ENCODE measurements around the gene FAAP20. TPM values are rescaled to one million over a fixed set of nuclear protein-coding genes. Genes with fewer than 3 reads are reported as not detected.

The FAAP20 gene
- total RNA-seq, 1 donor from 2014 or later: 55.3 TPM

DNA sequence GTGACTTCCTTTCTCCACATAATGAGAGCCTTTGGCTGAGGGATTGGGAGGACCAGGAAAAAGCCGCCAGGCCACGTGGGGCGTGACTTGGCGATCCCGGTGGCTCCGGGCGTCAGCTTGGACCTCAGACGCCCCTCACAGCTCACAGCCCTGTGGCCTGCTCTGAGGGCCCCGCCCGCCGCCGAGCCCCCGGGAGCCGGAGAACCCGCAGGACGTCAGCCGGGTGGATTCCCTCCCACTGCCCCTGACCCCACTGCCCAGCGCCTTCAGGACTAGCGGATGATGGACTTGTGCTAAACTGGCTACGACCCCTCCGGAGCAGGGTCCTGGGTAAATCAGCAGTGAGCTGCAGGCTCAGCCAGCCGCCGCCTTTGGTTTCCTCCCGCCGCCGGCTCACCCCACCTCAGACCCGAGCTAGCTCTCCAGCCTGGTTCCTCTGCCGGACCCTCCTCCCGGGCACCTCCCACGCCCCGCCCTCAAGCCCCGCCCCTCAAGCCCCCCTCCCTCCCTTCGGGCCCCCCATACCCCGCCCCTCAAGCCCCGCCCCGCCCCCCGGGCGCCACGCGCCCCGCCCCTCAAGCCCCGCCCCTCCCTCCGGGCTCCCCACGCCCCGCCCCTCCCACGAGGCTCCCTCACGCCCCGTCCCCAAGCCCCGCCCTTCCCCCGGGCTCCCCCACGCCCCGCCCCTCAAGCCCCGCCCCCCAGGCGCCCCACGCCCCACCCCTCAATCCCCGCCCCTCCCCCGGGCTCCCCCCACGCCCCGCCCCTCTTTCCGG is 10.0 kb upstream of the FAAP20 start:
- Histone ChIP-seq H3K27me3 (no peaks in the 10 kb centered on the region), H3K9me3 (no peaks in the 10 kb centered on the region), H3K4me1 (peaks cover 51% of the 10 kb centered on the region), H3K4me3 (peak overlapping the region; percentile 47), H3K36me3 (no peaks in the 10 kb centered on the region), H3K27ac (peak overlapping the region; percentile 81)
- DNase-seq (peak; percentile 91), ATAC-seq (peak; percentile 66)
- intact Hi-C loops (cut with DNase I): no loop called here
- TF ChIP-seq, protein P1, sequence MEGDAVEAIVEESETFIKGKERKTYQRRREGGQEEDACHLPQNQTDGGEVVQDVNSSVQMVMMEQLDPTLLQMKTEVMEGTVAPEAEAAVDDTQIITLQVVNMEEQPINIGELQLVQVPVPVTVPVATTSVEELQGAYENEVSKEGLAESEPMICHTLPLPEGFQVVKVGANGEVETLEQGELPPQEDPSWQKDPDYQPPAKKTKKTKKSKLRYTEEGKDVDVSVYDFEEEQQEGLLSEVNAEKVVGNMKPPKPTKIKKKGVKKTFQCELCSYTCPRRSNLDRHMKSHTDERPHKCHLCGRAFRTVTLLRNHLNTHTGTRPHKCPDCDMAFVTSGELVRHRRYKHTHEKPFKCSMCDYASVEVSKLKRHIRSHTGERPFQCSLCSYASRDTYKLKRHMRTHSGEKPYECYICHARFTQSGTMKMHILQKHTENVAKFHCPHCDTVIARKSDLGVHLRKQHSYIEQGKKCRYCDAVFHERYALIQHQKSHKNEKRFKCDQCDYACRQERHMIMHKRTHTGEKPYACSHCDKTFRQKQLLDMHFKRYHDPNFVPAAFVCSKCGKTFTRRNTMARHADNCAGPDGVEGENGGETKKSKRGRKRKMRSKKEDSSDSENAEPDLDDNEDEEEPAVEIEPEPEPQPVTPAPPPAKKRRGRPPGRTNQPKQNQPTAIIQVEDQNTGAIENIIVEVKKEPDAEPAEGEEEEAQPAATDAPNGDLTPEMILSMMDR (IDR thresholded peaks at IDR 0.05): no peak

DNA sequence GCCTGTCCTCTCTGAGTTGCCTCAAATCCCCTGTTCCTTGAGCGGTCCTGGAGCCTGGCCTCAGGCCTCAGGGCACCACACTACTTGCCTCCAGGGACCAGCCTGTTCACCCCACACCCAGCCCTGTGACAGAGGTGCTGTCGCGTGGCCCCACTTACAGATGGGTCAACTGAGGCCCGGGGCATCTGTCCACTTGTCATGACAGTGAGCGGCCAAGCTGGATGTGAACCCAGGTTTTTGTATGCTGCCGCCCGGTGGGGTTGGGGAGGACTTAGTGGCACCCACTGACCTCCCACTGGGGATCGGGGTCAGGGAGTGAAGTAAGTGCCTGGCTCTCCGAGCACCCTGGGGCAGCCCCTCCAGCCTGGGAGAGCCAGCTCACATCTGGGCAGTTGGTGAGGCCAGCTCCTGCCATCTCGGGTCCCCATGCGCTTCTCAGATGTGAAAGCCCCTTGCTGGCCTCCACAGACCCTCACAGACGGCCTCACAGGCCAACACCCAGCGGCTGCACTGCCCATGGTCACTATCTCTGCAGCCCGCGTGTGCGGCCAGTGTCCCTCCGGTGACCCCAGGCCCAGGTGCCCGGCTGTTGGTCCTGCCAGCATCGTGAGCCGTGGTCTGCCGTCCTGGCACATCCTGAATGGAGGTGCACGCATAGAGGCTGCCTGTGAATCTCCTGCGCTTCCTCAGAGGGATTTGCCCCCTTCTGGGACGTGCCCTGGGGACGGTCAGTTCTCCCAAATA is 9.3 kb upstream of the FAAP20 start:
- H3K36me3 ChIP-seq: no peaks in the 10 kb centered on the region
- no peaks in the 10 kb centered on the region for H3K27me3 ChIP-seq
- peak overlapping the region; percentile 81 for H3K27ac ChIP-seq
- peaks cover 46% of the 10 kb centered on the region for H3K4me1 ChIP-seq
- no peaks in the 10 kb centered on the region for H3K9me3 ChIP-seq
- H3K4me3 ChIP-seq: peak overlapping the region; percentile 47
- TF ChIP-seq, protein P1 (IDR thresholded peaks at IDR 0.05): no peak
- DNase-seq (peak; percentile 74), ATAC-seq (no peak)
- intact Hi-C loops (cut with DNase I): no loop called here

DNA sequence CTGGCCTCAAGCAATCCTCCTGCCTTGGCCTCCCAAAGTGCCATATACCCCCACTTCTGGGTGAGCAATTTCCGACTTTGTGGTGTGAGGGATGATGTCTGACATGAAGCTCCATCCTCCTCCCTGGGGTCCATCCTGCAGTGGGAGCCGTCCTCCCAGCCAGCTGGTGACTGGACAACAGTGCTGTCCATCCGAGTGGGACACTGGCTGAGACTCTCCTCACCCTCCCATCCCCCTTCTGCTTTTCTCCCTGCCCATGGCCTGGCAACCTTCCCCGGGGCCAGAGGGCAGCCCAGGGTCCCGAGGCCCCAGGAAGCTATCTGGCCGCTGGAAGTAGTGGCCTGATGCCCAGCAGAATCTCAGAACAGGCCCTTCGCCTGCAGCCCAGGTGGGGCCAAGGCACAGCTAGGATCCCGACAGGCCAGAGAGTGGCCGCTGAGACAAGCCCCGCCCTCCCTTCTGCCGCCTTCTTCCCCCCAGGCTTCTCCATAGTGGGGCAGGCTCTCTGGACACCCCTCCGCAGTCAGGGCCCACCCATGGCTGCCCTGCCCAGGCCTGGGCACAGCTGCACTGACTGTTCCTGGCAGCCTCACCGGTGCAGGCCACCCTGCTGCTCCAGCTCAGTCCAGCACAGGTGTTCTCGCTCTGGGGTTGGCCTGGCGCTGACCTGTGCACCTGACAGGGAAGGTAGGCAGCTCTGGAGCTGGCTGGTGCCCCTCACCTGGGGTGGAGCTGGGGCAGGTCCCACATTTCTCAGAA is 8.4 kb upstream of the FAAP20 start:
- TF ChIP-seq, protein P1 (IDR thresholded peaks at IDR 0.05): no peak
- Histone ChIP-seq H3K9me3 (no peaks in the 10 kb centered on the region), H3K4me1 (peaks cover 39% of the 10 kb centered on the region), H3K27me3 (no peaks in the 10 kb centered on the region), H3K27ac (no peak overlapping the region), H3K36me3 (no peaks in the 10 kb centered on the region), H3K4me3 (no peak overlapping the region)
- intact Hi-C loops (cut with DNase I): no loop called here
- DNase-seq: no peak
- no peak for ATAC-seq

DNA sequence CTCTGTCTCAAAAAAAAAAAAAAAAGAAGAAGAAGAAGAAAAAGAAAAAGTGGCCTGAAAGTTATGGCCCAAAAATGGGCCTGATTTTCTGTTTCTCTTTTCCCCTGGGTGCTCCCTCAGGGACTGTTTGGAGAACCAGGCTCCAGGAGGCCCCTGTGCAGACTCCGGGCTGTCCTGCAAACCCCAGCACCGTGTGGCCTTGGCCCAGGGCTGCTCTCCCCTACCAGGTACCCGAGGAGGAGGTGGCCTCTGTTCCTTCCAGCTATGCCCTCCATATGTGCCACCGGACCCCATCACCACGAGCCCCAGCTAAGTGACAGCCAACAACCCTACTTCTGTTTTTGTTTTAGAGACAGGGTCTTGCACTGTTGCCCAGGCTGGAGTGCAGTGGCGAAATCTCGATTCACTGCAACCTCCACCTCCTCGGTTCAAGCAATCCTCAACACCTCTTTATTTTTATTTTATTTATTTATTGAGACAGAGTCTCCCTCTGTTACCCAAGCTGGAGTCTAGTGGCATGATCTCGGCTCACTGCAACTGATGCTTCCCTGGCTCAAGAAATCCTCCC is 7.5 kb upstream of the FAAP20 start:
- ATAC-seq (no peak), DNase-seq (no peak)
- Histone ChIP-seq H3K4me3 (no peak overlapping the region), H3K9me3 (no peaks in the 10 kb centered on the region), H3K36me3 (no peaks in the 10 kb centered on the region), H3K4me1 (peaks cover 30% of the 10 kb centered on the region), H3K27me3 (no peaks in the 10 kb centered on the region), H3K27ac (no peak overlapping the region)
- intact Hi-C loops (cut with DNase I): no loop called here
- TF ChIP-seq, protein P1 (IDR thresholded peaks at IDR 0.05): no peak

DNA sequence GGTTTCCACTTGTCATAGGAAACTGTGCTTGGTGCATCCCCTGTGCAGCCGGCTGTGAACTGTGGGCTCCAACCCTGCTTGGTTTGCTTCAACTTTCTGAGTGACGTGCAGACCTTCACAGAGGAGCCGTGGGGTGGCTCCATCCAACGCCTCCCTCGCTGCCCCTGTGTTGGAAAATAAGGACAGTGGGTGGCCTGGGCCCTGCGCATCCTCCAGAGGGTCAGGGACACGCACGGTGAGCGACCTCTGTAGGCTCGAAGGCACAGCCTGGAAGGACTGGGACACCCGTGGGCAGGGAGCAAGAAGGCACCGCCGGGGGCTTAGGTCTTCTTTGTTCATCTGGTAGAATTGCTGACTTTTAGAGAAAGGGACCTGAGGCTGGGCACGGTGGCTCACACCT is 6.5 kb upstream of the FAAP20 start:
- intact Hi-C loops (cut with DNase I): no loop called here
- no peak overlapping the region for H3K27ac ChIP-seq

More for the DNA sequence above, 6.5 kb upstream of the FAAP20 start:
- ATAC-seq (no peak), DNase-seq (no peak)
- Histone ChIP-seq H3K36me3 (no peaks in the 10 kb centered on the region), H3K27me3 (no peaks in the 10 kb centered on the region), H3K4me3 (no peak overlapping the region), H3K9me3 (no peaks in the 10 kb centered on the region), H3K4me1 (peaks cover 21% of the 10 kb centered on the region)
- TF ChIP-seq, protein P1 (IDR thresholded peaks at IDR 0.05): no peak
